ENCODE data around the gene ACOX2. TPM values are rescaled to one million over a fixed set of nuclear protein-coding genes. Genes with fewer than 3 reads are reported as not detected.

Gene ACOX2
- total and polyA plus RNA-seq, 12 donors = 7.6 to 64.9 (median 34.9) TPM

DNA sequence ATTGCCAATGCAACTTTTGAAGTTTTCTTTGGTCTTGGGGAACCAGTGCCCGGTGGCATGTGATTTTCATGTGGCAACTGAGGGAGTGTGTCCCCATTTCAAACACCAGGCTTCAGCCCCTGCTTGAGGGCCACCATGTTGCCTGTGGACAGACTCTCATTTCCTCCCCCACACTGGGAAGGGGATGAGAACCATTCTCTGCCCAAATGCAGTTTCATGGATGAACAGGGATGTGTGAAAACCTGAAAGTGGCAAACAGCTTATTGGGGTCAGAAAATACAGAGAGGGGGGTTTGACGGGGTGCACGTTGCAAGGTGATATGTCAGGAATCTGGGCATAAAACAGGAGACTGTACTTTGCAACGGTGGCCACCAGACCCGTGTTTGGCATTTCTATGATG, 33.9 kb upstream of the ACOX2 start:
- peaks cover 9 to 53% (median 44%) of the 10 kb centered on the region in 9 donors for H3K4me1 ChIP-seq
- H3K9me3 ChIP-seq = peaks cover 0 to 6% (median 0%) of the 10 kb centered on the region in 11 donors
- DNase-seq (no peak), ATAC-seq (no peak)
- peaks cover 0 to 31% (median 11%) of the 10 kb centered on the region in 9 donors for H3K36me3 ChIP-seq
- no peak for TF ChIP-seq CTCF (IDR thresholded peaks at IDR 0.05)
- intact Hi-C loops (cut with DNase I) = loop anchor here in 1 of 10 donors (2.0 kb wide), 1 partner anchor 58 kb away; no protein-coding TSS in a partner anchor
- no peak overlapping the region for H3K4me3 ChIP-seq
- H3K27ac ChIP-seq = peak overlapping the region in 1 of 10 donors; percentile 15
- WGBS, 2 donors = 95 to 96% methylated on average over 5 of the region's 5 CpGs
- no peaks in the 10 kb centered on the region for H3K27me3 ChIP-seq

GRCh38 chr3:58569287-58570001, 32.5 kb upstream of the ACOX2 start:
- H3K27me3 ChIP-seq = no peaks in the 10 kb centered on the region
- DNase-seq (no peak), ATAC-seq (no peak)
- H3K4me1 ChIP-seq = peaks cover 4 to 46% (median 37%) of the 10 kb centered on the region in 9 donors
- intact Hi-C loops (cut with DNase I) = loop anchor here in 4 of 10 donors (2.0 to 10.0 kb wide), 3 partner anchors 59 to 1105 kb away; no protein-coding TSS in a partner anchor
- TF ChIP-seq CTCF (IDR thresholded peaks at IDR 0.05) = no peak
- H3K36me3 ChIP-seq = peaks cover 0 to 42% (median 11%) of the 10 kb centered on the region in 9 donors
- WGBS, 2 donors = 94 to 95% methylated on average over 12 of the region's 12 CpGs
- H3K27ac ChIP-seq = peak overlapping the region in 2 of 10 donors; percentile 1 to 27
- H3K4me3 ChIP-seq = no peak overlapping the region
- H3K9me3 ChIP-seq = peaks cover 0 to 6% (median 0%) of the 10 kb centered on the region in 11 donors

GRCh38 chr3:58568572-58569286, 31.7 kb upstream of the ACOX2 start:
- peak overlapping the region in 1 of 10 donors; percentile 27 for H3K27ac ChIP-seq
- intact Hi-C loops (cut with DNase I) = loop anchor here in 8 of 10 donors (1.0 to 10.0 kb wide), 4 partner anchors 61 to 1106 kb away; no protein-coding TSS in a partner anchor
- no peak overlapping the region for H3K4me3 ChIP-seq
- peaks cover 4 to 42% (median 32%) of the 10 kb centered on the region in 9 donors for H3K4me1 ChIP-seq
- peaks cover 0 to 50% (median 11%) of the 10 kb centered on the region in 9 donors for H3K36me3 ChIP-seq
- no peaks in the 10 kb centered on the region for H3K27me3 ChIP-seq
- WGBS, 2 donors = 32 to 33% methylated on average over 17 of the region's 17 CpGs
- TF ChIP-seq CTCF (IDR thresholded peaks at IDR 0.05) = peak; percentile 91 to 96 (median 95)
- ATAC-seq = peak; percentile 30 to 75 (median 50)
- peaks cover 0 to 6% (median 0%) of the 10 kb centered on the region in 11 donors for H3K9me3 ChIP-seq
- peak; percentile 74 to 80 for DNase-seq

GRCh38 chr3:58567251-58567515, 30.2 kb upstream of the ACOX2 start:
- no peak overlapping the region for H3K27ac ChIP-seq
- ATAC-seq = no peak
- H3K9me3 ChIP-seq = peaks cover 0 to 6% (median 0%) of the 10 kb centered on the region in 11 donors
- H3K4me3 ChIP-seq = no peak overlapping the region
- WGBS, 2 donors = 91 to 92% methylated on average over 7 of the region's 7 CpGs
- H3K4me1 ChIP-seq = peaks cover 0 to 28% (median 17%) of the 10 kb centered on the region in 9 donors
- no peaks in the 10 kb centered on the region for H3K27me3 ChIP-seq
- H3K36me3 ChIP-seq = peaks cover 0 to 65% (median 11%) of the 10 kb centered on the region in 9 donors
- TF ChIP-seq CTCF (IDR thresholded peaks at IDR 0.05) = no peak
- intact Hi-C loops (cut with DNase I) = loop anchor here in 1 of 10 donors (10.0 kb wide), 1 partner anchor 1108 kb away; no protein-coding TSS in a partner anchor
- DNase-seq = no peak

Measured in heart right ventricle (tissue), 16 donors.